GM21526 (cell line): ENCODE data around the gene NEK1.
"Not testable (repeated sequence)": the region's sequence is repeated elsewhere in the genome, so short reads cannot be mapped to it uniquely, and the experiment has no call there.

Experiments used
- ATAC-seq: cut with Tn5 transposase; IDR thresholded peaks from one replicate; pipeline ENCODE4 v1.9.1; 2021; ENCODE audit warnings: moderate library complexity; ENCODE audit not compliant: unreplicated experiment, low FRiP score

NEK1 gene

GRCh38 chr4:169436734-169437133, 175.6 kb downstream of the NEK1 start:
- ATAC-seq, result no peak

GRCh38 chr4:169428376-169428775, 184.0 kb downstream of the NEK1 start:
- no peak for ATAC-seq

- not testable (repeated sequence) for ATAC-seq
Measured at GRCh38 chr4:169427727-169428126, 184.7 kb downstream of the NEK1 start.

GRCh38 chr4:169420291-169420690, 192.1 kb downstream of the NEK1 start:
- no peak for ATAC-seq

GRCh38 chr4:169418846-169419245, 193.5 kb downstream of the NEK1 start:
- ATAC-seq, result no peak

- ATAC-seq, result no peak
Measured at GRCh38 chr4:169417629-169418282, 194.6 kb downstream of the NEK1 start.

GRCh38 chr4:169416997-169417396, 195.4 kb downstream of the NEK1 start:
- no peak for ATAC-seq

- no peak for ATAC-seq
Measured at GRCh38 chr4:169416461-169416860, 195.9 kb downstream of the NEK1 start.

GRCh38 chr4:169414913-169415312, 197.5 kb downstream of the NEK1 start:
- no peak for ATAC-seq

GRCh38 chr4:169412046-169412445, 200.3 kb downstream of the NEK1 start:
- no peak for ATAC-seq

GRCh38 chr4:169410839-169411770, 201.3 kb downstream of the NEK1 start:
- peak; percentile 99 for ATAC-seq

GRCh38 chr4:169407217-169407845, 205.1 kb downstream of the NEK1 start:
- ATAC-seq, result no peak

GRCh38 chr4:169404960-169405359, 207.4 kb downstream of the NEK1 start:
- no peak for ATAC-seq

GRCh38 chr4:169400832-169401231, 211.6 kb downstream of the NEK1 start:
- no peak for ATAC-seq

- peak; percentile 71 for ATAC-seq
Measured at GRCh38 chr4:169399976-169400767, 212.2 kb downstream of the NEK1 start.

GRCh38 chr4:169398316-169398715, 214.1 kb downstream of the NEK1 start:
- ATAC-seq, result no peak

- no peak for ATAC-seq
Measured at GRCh38 chr4:169397762-169398161, 214.6 kb downstream of the NEK1 start.

GRCh38 chr4:169385376-169385775, 227.0 kb downstream of the NEK1 start:
- no peak for ATAC-seq

GRCh38 chr4:169384779-169385178, 227.6 kb downstream of the NEK1 start:
- no peak for ATAC-seq

- no peak for ATAC-seq
Measured at GRCh38 chr4:169383724-169384123, 228.7 kb downstream of the NEK1 start.

GRCh38 chr4:169379688-169380087, 232.7 kb downstream of the NEK1 start:
- no peak for ATAC-seq
